RPMI7951 (cell line): Measurements from ENCODE around the gene CCDC24. TPM values are rescaled to one million over a fixed set of nuclear protein-coding genes. Genes with fewer than 3 reads are reported as not detected.
A peak's percentile ranks its signal among the peaks of the same experiment; 100 is the strongest.

Source experiments
- DNase-seq: peaks from one replicate; pipeline ENCODE4 v3.0.0-alpha.2; 2012; ENCODE audit warnings: low read depth
- total RNA-seq: library from RNA; depleted of rRNA; stranded (reverse); fragments of >200 nt; shearing (Covaris generic); gene quantifications from 2 replicates; pipeline ENCODE4 v1.2.3, GENCODE V29; 2014

Gene CCDC24
- total RNA-seq, 1 experiment from 2014 or later, result 5.5 TPM

GRCh38 chr1:43997295-43997999, 6.0 kb downstream of the CCDC24 start:
- no peak for DNase-seq

- DNase-seq, result no peak
Measured at GRCh38 chr1:43998000-43998378, 6.6 kb downstream of the CCDC24 start.

- no peak for DNase-seq
Measured at GRCh38 chr1:43999455-43999854, 8.1 kb downstream of the CCDC24 start.

DNA sequence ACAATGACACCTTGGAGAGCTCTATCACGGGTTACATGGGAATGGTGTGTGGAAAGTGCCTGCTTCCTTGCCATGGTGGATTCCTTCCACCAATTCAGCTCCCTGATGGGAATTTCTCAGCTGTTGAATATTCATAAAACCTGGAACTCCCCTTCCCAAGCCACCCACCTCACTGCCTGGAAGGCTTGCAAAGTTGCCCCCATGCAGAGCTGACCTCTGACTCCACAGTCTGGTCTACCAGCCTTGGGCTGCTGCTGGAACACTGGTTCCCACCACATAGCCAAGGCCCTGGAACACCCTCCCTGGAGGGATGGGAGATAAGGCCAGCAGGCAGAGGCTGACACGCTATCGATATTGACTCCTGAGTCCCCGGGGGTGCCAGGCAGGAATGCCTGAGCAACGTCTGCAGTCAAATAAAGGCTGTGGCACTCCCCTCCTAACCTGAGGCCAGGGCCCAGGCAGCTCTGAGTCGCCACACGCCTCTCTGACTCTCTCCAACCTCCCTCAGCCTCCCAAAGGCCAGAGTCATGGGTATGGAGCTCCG, 8.8 kb downstream of the CCDC24 start:
- DNase-seq, result no peak

- no peak for DNase-seq
Measured at GRCh38 chr1:44002165-44002564, 10.8 kb downstream of the CCDC24 start.

DNA sequence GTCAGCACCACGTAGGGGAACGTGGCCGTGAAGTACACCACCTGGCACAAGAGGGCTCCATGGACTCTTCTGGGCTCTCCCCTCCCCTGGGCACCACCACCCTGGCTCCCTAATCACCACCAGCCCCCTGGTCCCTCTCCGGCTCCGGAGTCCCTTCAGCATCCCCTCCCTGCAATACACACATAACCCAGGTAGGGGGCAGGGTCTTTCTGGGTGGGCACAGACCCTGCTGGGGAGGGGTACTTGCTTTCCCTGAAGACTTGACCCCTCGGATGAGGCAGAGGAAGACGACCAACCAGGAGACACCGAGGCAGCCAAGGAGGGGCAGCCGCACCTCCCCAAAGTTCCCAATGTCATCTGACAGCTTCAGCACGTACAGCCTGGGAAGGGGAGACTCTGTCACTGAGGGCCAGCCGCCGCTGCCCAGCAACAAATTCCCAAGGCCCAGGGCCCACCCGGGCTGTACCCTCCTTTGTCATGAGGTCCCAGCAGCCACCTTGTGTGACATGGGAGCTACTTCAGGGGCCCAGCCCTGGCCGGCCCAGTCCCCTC, 11.3 kb downstream of the CCDC24 start:
- no peak for DNase-seq

GRCh38 chr1:44008259-44008658, 16.9 kb downstream of the CCDC24 start:
- no peak for DNase-seq

- no peak for DNase-seq
Measured at GRCh38 chr1:44010935-44011471, 19.6 kb downstream of the CCDC24 start.

GRCh38 chr1:44012404-44012803, 21.0 kb downstream of the CCDC24 start:
- DNase-seq, result peak; percentile 25

GRCh38 chr1:44012941-44013609, 21.7 kb downstream of the CCDC24 start:
- DNase-seq, result no peak

GRCh38 chr1:44013949-44014348, 22.6 kb downstream of the CCDC24 start:
- no peak for DNase-seq

GRCh38 chr1:44014365-44015104, 23.1 kb downstream of the CCDC24 start:
- DNase-seq, result no peak

- DNase-seq, result no peak
Measured at GRCh38 chr1:44015206-44015605, 23.8 kb downstream of the CCDC24 start.

DNA sequence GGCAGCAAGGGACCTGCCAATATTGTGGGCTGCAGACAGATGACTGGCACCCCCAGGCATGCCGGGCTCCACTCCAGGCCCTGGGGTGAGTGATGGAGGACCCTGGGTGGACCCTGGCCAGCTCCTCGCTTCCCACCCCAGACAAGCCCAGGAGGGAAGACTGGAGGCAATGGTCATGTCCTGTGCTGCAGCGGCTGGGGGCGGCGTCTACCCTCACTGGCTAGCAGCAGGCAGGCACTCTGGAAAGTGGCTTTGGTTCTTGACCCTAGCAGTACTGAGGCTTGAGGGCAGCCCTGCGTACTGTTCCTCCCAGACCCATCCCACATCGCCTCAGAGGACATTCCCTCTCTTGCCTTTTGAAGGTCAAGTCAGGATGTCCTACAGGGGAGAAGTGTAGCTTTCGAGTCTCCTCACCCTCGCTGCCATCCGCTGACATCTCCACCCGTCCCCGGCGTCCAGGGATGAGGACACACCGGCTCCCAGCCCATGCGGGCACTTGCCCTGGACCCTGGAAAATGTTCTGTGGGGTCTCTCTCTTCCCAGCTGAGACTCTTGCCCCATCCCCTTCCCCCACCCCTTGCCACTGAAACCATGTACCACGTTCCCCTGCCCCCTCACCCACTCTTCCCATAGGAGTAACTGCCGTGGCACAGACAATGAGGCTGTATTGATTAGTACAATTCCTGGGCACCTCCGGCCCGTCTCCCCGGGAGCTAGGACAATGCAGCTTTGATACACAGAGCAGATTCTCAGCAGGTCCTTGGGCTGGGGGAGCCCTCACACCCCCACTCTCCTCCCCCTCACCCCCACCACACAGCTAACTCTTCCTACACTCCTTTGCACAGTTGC, 24.9 kb downstream of the CCDC24 start:
- DNase-seq, result no peak

DNA sequence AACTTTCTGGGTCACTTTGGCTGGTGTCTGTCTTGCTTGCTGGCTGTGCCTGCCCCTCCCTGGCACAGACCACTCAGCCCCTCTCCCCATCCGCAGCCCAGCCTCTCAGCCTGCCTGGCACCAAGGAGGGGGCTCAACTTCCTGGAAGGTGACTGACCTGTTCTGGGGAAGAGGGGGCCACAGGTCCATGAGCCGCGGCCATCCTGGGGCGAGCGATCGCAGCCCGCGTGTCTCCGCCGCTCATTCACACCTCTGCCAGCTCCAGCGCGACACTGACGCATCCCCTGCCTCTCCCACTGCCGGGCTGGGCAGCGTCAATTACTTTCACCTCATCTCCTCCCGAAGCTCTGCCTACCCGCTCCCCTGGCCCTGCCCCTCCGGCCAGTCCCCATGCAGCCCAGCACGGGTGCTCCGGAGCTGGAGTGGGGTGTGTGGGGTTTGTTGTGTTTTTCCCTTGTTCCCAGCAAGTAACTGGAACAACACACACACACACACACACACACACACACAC, 25.5 kb downstream of the CCDC24 start:
- DNase-seq, result no peak

GRCh38 chr1:44019466-44019948, 28.1 kb downstream of the CCDC24 start:
- DNase-seq, result no peak

DNA sequence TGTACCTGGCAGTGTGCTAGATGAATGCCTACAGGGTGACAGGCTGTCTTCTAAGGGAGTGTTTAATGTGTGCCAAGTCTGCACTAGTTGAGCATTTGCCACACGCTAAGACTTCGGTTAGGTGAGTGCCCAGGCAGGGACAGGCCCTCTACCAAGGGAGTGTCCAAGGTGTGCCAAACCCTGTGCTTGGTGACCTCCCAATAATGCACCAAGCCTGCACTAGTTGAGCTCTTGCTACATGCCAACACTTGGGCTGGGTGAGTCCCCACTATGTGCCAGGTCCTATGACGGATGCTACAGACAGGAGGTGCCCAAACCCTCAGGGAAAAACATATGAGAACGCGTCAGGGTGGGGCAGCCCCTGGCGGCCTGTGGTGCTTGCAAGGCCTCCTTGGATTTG, 29.1 kb downstream of the CCDC24 start:
- no peak for DNase-seq

- DNase-seq, result no peak
Measured at GRCh38 chr1:44021156-44021555, 29.8 kb downstream of the CCDC24 start.

DNA sequence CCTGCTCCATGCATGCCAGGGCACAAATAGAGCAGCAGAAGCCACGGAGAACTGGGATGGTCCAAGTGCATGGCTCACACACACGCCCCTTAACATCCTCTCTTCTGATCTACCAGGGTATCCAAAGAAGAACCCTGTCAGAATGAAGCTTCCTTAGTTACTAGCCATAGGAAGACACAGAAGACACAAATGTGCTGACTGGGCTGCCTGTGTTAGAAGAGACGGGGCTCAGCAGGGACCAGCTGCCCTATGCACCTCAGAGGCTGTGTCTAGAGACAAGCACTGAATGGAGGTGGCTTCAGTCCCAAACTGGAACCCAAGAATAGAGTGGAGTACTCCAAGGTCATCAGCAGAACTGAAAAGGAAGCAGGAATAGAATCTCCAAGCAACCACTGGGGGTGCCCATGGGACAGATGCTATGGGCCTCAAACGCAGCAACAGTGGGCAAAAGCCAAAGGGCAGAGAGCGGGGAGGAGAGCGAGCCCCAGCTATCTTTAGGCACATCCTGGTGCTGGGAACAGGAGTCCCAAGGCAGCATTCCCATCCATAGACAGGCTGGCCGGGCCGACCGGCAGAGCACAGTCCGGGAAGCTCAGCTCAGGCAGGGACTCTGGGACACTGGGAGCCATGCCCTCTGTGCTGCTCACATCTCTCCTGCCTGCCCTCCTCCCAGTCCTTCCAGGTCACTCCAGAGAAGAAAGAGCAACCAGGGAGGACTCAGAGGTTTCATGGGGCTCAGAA, 30.4 kb downstream of the CCDC24 start:
- no peak for DNase-seq
